A673 (cell line): ENCODE measurements around the gene COG4.

Experiments used
- CTCF ChIP-seq: fragments of 300-800, 200-600 bp; sonication (generic); conservative IDR thresholded peaks from 2 replicates; pipeline ENCODE4 v1.5.1; 2017; ENCODE audit warnings: low read depth, mild to moderate bottlenecking, antibody characterized with exemption, low read length, moderate library complexity, mixed read lengths
- EZH2 ChIP-seq: fragments of 200-600 bp; sonication (generic); IDR thresholded peaks from 2 replicates; pipeline ENCODE4 v1.6.1; 2017; ENCODE audit warnings: borderline replicate concordance, low read depth, mild to moderate bottlenecking, mixed read lengths, antibody characterized with exemption, low read length; ENCODE audit not compliant: poor library complexity, severe bottlenecking

DNA sequence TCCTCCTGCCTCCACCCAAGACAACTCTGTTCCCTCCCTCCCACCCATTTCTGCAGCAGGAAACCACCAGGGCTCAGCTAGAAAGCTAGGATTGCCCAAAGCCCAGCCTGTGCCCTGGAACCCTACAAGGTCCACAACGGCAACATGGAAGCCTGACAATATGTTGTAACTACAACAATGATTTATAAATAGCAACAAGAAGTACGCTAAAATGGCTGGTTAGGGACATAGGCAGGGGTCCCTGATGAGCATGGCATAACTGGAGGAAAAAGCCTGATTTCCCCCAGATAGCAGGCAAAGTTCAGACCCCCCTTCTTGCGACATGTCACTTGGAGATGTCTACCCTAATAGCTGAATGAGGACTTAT lies 91.0 kb downstream of the COG4 start:
- no peak for TF ChIP-seq CTCF
- no peak for TF ChIP-seq EZH2
